HFF-Myc (cell line): Measurements from ENCODE around the gene ADPRHL1.

ENCODE experiments used
- DNase-seq: peaks from one replicate; pipeline ENCODE4 v3.0.0-alpha.2; 2011; ENCODE audit warnings: low read depth; ENCODE audit errors: extremely low read depth
- H3K4me3 ChIP-seq: replicated peaks from 2 replicates; pipeline ENCODE4 v1.5.1; 2011; ENCODE audit warnings: low read depth, mild to moderate bottlenecking, control low read depth, low read length
- CTCF ChIP-seq: IDR thresholded peaks from 2 replicates; pipeline ENCODE4 v1.5.1; 2012; ENCODE audit warnings: mild to moderate bottlenecking, low read depth, low read length, control low read depth; ENCODE audit errors: missing control alignments

The ADPRHL1 gene

GRCh38 chr13:113431171-113431570 lies 22.1 kb downstream of the ADPRHL1 start:
- no peak for TF ChIP-seq CTCF
- no peak overlapping the region for H3K4me3 ChIP-seq
- no peak for DNase-seq

DNA sequence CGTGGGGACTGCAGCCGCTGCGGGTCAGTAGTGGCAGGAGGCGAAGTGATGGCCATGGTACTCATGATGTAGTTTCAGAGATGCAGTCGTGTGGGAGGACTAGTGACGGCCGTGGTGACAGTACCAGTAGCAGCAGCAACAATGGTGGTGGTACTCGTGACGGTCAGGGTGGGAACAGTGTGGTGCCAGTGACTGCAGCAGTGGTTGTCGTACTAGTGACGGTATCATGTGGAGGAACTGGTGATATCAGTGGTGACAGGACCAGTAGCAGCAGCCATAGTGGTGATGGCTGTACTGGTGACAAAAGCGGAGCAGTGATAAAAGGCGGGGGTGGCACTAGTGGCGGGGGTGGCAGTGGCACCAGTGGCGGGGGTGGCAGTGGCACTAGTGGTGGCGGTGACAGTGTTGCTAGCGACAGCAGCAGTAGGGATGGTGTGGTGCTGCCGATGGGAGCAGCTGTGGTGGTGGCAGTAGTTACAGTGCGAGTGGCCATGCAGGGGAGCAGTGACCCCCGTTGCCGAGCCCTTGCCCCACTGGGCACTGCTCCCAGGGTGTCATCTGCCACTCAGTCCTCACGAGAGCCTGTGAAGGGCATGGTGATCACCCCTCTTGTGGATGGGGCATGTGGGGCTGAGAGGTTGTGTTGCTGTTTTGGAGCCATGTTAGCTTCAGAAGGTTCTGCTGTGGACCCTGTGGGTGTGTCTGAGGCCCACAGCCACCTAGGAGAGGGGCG lies 22.7 kb downstream of the ADPRHL1 start:
- DNase-seq, result no peak
- no peak for TF ChIP-seq CTCF
- no peak overlapping the region for H3K4me3 ChIP-seq

- DNase-seq, result no peak
- H3K4me3 ChIP-seq, result no peak overlapping the region
- no peak for TF ChIP-seq CTCF
Measured at GRCh38 chr13:113429608-113429985, 23.7 kb downstream of the ADPRHL1 start.

DNA sequence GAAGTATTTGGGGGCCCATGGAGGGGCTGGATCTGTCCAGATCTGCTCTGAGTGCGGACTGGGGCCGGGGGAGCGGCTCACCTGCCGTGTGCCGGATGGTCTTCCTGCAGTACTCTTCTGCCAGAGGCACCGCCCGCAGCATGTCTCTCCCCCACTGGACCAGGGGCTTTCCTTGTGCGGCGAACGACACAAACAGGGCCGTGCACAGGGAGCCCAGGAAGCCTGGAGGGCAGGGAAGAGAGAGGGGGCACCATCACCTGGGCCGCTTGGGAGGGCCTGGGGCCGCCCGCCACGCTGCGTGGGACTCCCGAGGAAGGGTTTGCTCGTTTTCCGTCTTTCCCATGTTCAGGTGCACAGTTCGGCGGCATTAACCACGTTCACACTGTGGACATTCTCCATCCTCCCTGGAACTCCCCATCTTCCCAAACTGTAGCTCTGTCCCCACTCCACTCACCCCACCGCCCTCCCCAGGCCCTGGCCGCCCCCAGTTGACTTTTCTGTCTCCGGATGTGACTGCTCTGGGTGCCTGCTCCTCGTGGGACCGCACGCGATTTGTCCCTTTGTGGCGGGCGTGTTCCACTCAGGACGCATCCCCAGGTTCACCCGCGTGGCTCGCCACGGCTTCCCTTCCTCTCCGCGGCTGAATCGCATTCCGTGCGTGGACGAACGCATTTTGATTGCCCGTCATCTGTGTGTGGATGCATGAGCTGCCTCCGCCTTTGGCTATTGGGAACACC lies 24.2 kb downstream of the ADPRHL1 start:
- no peak for TF ChIP-seq CTCF
- H3K4me3 ChIP-seq, result no peak overlapping the region
- no peak for DNase-seq

GRCh38 chr13:113428469-113428865 lies 24.8 kb downstream of the ADPRHL1 start:
- no peak for DNase-seq
- no peak overlapping the region for H3K4me3 ChIP-seq
- TF ChIP-seq CTCF, result no peak

DNA sequence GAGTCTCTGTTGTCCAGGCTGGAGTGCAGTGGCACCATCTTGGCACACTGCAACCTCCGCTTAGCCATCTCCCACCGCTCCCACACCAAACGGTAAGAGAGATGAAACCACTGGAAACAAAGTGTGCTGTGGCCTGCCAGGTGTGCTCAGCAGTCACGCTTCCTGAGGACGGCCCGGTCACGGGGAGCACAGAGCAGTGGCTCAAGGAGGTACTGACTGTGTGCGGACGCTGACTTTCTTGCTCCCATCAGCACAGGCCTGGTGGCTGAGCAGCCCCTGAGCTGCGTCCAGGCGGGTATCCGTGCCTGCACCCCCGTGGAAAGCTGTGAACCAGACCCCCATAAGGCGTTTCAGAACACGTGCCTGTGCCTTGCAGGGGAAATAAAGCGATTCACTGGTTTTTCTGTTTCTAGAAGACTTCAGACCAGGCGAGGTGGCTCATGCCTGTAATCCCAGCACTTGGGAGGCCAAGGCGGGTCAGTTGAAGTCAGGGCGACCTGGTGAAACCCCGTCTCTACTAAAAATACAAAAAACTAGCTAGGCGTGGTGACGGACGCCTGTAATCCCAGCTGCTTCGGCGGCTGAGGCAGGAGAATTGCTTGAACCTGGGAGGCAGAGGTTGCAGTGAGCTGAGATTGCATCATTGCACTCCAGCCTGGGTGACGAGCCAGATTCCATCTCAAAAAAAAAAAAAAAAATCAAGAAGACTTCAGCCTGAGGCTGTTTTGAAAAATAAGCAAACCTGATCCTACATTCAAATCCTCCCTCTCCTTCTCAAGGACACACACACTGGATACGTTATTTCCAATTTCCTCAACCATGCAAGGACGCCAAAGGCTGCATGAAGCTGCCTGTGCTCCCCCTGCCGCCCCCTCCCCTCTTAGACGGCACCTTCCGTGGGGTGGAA lies 25.5 kb downstream of the ADPRHL1 start:
- no peak for DNase-seq
- no peak for TF ChIP-seq CTCF

More for the DNA sequence above, 25.5 kb downstream of the ADPRHL1 start:
- H3K4me3 ChIP-seq, result no peak overlapping the region
